Measurements from ENCODE around the gene COL5A3. TPM values are rescaled to one million over a fixed set of nuclear protein-coding genes. Genes with fewer than 3 reads are reported as not detected.

Gene COL5A3
- total and polyA plus RNA-seq, 4 donors: 0.14 to 4.9 (median 0.76) TPM

DNA sequence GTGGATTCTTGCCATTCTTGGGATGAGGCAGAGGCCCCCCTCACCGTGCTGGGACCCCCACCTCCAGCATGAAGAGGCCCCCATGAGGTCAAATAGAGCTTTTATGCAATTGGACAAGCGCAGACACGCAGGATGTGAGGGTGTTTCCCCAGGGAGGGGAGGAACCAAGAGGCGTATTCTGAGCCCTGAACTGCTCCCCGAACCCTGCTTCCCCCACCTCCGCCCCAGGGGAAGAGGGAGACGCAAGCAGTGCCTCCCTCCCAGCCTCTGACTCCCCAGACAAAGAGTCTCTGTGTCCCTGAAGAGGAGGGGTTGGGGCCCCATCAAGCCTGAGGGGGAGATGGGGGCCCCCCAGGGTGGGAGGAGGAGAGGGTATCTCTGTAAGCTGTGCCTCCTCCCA lies 1.7 kb upstream of the COL5A3 start:
- no peak for DNase-seq (ENCODE audit: low spot score)
- peaks cover 9 to 15% (median 11%) of the 10 kb centered on the region in 4 donors for H3K4me1 ChIP-seq (ENCODE audit: control insufficient read depth in 4 of 4, insufficient read depth in 4 of 4, low read length in 3 of 4)
- no peak overlapping the region for H3K9ac ChIP-seq (ENCODE audit: low read depth in 1 of 2, low read length in 2 of 2)
- peaks cover 0 to 4% (median 0%) of the 10 kb centered on the region in 4 donors for H3K27me3 ChIP-seq (ENCODE audit: control insufficient read depth in 4 of 4, insufficient read depth in 4 of 4, low read length in 3 of 4)
- no peaks in the 10 kb centered on the region for H3K9me3 ChIP-seq (ENCODE audit: control insufficient read depth in 4 of 4, low read length in 3 of 4)
- no peak overlapping the region for H3K4me3 ChIP-seq (ENCODE audit: low read depth in 1 of 3, low read length in 3 of 3)
- 48% methylated on average over 7 of the region's 7 CpGs for WGBS
- no peak overlapping the region for H3K27ac ChIP-seq (ENCODE audit: low read depth in 1 of 2, low read length in 2 of 2)
- H3K36me3 ChIP-seq (ENCODE audit: control insufficient read depth in 4 of 4, insufficient read depth in 3 of 4, low read depth in 1 of 4, low read length in 3 of 4): no peaks in the 10 kb centered on the region
- TF ChIP-seq, protein P1, sequence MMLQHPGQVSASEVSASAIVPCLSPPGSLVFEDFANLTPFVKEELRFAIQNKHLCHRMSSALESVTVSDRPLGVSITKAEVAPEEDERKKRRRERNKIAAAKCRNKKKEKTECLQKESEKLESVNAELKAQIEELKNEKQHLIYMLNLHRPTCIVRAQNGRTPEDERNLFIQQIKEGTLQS (IDR thresholded peaks at IDR 0.05): no peak
- TF ChIP-seq SP1 (IDR thresholded peaks at IDR 0.05): no peak
- TF ChIP-seq, protein P2, sequence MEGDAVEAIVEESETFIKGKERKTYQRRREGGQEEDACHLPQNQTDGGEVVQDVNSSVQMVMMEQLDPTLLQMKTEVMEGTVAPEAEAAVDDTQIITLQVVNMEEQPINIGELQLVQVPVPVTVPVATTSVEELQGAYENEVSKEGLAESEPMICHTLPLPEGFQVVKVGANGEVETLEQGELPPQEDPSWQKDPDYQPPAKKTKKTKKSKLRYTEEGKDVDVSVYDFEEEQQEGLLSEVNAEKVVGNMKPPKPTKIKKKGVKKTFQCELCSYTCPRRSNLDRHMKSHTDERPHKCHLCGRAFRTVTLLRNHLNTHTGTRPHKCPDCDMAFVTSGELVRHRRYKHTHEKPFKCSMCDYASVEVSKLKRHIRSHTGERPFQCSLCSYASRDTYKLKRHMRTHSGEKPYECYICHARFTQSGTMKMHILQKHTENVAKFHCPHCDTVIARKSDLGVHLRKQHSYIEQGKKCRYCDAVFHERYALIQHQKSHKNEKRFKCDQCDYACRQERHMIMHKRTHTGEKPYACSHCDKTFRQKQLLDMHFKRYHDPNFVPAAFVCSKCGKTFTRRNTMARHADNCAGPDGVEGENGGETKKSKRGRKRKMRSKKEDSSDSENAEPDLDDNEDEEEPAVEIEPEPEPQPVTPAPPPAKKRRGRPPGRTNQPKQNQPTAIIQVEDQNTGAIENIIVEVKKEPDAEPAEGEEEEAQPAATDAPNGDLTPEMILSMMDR (IDR thresholded peaks at IDR 0.05; ENCODE audit: low read depth, low read length, missing input control): no peak
- no peak for TF ChIP-seq HNF4G (IDR thresholded peaks at IDR 0.05)

DNA sequence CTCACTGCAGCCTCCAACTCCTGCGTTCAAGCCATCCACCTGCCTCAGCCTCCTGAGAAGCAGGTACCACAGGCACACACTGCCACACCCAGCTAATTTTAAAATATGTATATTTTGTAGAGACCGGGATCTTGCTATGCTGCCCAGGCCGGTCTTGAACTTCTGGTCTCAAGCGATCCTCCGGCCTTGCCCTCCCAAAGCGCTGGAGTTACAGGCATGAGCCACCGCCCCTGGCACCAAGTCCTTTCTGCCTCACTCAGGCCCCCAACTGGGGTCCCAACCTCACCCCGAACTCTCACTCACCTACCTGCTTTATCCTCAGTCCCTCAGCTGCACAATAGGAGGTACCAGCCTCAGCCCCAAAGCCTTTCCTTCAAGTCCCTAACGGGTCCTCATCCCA lies 635 bp upstream of the COL5A3 start:
- H3K27me3 ChIP-seq (ENCODE audit: control insufficient read depth in 4 of 4, insufficient read depth in 4 of 4, low read length in 3 of 4): peaks cover 0 to 4% (median 0%) of the 10 kb centered on the region in 4 donors
- DNase-seq (ENCODE audit: low spot score): no peak
- no peaks in the 10 kb centered on the region for H3K9me3 ChIP-seq (ENCODE audit: control insufficient read depth in 4 of 4, low read length in 3 of 4)
- no peak overlapping the region for H3K9ac ChIP-seq (ENCODE audit: low read depth in 1 of 2, low read length in 2 of 2)
- no peak overlapping the region for H3K4me3 ChIP-seq (ENCODE audit: low read depth in 1 of 3, low read length in 3 of 3)
- H3K36me3 ChIP-seq (ENCODE audit: control insufficient read depth in 4 of 4, insufficient read depth in 3 of 4, low read depth in 1 of 4, low read length in 3 of 4): no peaks in the 10 kb centered on the region
- H3K27ac ChIP-seq (ENCODE audit: low read depth in 1 of 2, low read length in 2 of 2): no peak overlapping the region
- 80% methylated on average over 9 of the region's 9 CpGs for WGBS
- no peak for TF ChIP-seq ZBTB33 (IDR thresholded peaks at IDR 0.05)
- TF ChIP-seq EGR1 (IDR thresholded peaks at IDR 0.05; ENCODE audit: low read depth in 2 of 2): no peak
- TF ChIP-seq RXRA (IDR thresholded peaks at IDR 0.05): no peak
- TF ChIP-seq HNF4G (IDR thresholded peaks at IDR 0.05): no peak
- TF ChIP-seq YY1 (IDR thresholded peaks at IDR 0.05): no peak
- no peak for TF ChIP-seq GABPA (IDR thresholded peaks at IDR 0.05 in 1 of 2, conservative IDR thresholded peaks at IDR 0.05 in 1 of 2)
- no peak for TF ChIP-seq NR2F2 (IDR thresholded peaks at IDR 0.05)
- no peak for TF ChIP-seq HNF4A (conservative IDR thresholded peaks at IDR 0.05)
- TF ChIP-seq, protein P1 (IDR thresholded peaks at IDR 0.05): no peak
- no peak for TF ChIP-seq FOXA2 (IDR thresholded peaks at IDR 0.05)
- no peak for TF ChIP-seq SP1 (IDR thresholded peaks at IDR 0.05)
- no peak for TF ChIP-seq JUND (IDR thresholded peaks at IDR 0.05)
- TF ChIP-seq REST (IDR thresholded peaks at IDR 0.05): no peak
- TF ChIP-seq RAD21 (IDR thresholded peaks at IDR 0.05): no peak
- TF ChIP-seq, protein P2 (IDR thresholded peaks at IDR 0.05; ENCODE audit: low read depth, low read length, missing input control): no peak
- TF ChIP-seq, protein P3, sequence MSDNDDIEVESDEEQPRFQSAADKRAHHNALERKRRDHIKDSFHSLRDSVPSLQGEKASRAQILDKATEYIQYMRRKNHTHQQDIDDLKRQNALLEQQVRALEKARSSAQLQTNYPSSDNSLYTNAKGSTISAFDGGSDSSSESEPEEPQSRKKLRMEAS (IDR thresholded peaks at IDR 0.05): no peak
- H3K4me1 ChIP-seq (ENCODE audit: control insufficient read depth in 4 of 4, insufficient read depth in 4 of 4, low read length in 3 of 4): peaks cover 9 to 15% (median 11%) of the 10 kb centered on the region in 4 donors
